AG04449 (cell line): ENCODE data around the gene STAB1.

ENCODE experiments used
- CTCF ChIA-PET: fragments of 350-600 bp; formaldehyde crosslinking; extraction: SDS; loops from one replicate; lab custom pipeline; 2021; ENCODE audit warnings: antibody characterized with exemption; lab: Yijun Ruan, JAX
- POLR2A ChIA-PET: fragments of 400-600, 350-600 bp; formaldehyde crosslinking; extraction: SDS; loops from one replicate; lab custom pipeline; 2020; ENCODE audit warnings: antibody characterized with exemption, inconsistent platforms; lab: Yijun Ruan, JAX
- DNase-seq: peaks from one replicate; pipeline ENCODE4 v3.0.0-alpha.2; 2010; ENCODE audit warnings: low read depth, low spot score
- H3K4me3 ChIP-seq: 2 replicates; pipeline ENCODE4 v1.5.1; 2011; ENCODE audit warnings: low read depth, mild to moderate bottlenecking, control low read depth, low read length
- CTCF ChIP-seq: IDR thresholded peaks from one replicate; pipeline ENCODE4 v1.5.1; 2011; ENCODE audit warnings: mild to moderate bottlenecking, moderate library complexity, low read length, control low read depth, inconsistent platforms; ENCODE audit not compliant: insufficient read depth; ENCODE audit errors: missing control alignments

The STAB1 gene

DNA sequence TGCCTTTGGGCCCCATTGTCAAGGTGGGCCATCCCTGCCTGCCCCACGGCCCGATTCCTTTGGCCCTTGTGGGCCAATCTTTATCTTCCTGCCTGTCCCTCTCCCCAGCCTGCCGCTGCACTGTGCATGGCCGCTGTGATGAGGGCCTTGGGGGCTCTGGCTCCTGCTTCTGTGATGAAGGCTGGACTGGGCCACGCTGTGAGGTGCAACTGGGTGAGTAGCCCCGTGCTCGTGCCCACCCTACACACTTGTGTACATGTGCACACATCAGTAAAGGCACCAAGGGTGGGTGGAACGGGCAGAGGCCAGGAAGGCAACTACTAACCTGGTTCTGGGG is 26.3 kb downstream of the STAB1 start:
- CTCF ChIA-PET = no interaction called here

GRCh38 chr3:52521881-52522650 is 26.9 kb downstream of the STAB1 start:
- H3K4me3 ChIP-seq = no peak overlapping the region
- no peak for DNase-seq
- no peak for TF ChIP-seq CTCF
- ChIA-PET CTCF (no interaction called here), POLR2A (no interaction called here)

More for the DNA sequence above, 26.3 kb downstream of the STAB1 start:
- POLR2A ChIA-PET = no interaction called here
- no peak overlapping the region for H3K4me3 ChIP-seq
- DNase-seq = no peak
- no peak for TF ChIP-seq CTCF

DNA sequence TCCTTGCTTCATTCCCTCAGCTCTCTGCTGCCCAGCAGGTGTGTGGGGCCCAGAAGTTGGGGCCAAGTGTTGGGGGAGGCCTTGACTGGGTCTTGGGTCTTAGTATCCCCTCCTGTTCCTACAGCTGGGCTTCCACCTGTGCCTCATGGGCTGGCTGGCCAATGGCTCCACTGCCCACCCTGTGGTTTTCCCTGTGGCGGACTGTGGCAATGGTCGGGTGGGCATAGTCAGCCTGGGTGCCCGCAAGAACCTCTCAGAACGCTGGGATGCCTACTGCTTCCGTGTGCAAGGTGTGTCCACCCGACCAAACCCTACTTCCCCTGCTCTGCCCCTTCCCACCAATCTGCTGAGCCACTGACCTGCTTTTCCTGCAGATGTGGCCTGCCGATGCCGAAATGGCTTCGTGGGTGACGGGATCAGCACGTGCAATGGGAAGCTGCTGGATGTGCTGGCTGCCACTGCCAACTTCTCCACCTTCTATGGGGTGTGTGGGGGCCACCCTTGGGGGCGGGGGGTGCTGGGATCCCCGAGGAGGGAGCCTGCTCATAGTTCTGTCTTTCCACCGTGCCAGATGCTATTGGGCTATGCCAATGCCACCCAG is 27.6 kb downstream of the STAB1 start:
- CTCF ChIA-PET = no interaction called here
- no peak for TF ChIP-seq CTCF
- POLR2A ChIA-PET = interaction anchor here (1.2 kb wide), 1 partner anchor 27 kb away, joined by 3 read pairs; no protein-coding TSS in a partner anchor
- no peak for DNase-seq
- H3K4me3 ChIP-seq = no peak overlapping the region

- DNase-seq = no peak
- TF ChIP-seq CTCF = no peak
- POLR2A ChIA-PET = interaction anchor here (1.2 kb wide), 1 partner anchor 28 kb away, joined by 3 read pairs; no protein-coding TSS in a partner anchor
- CTCF ChIA-PET = no interaction called here
- no peak overlapping the region for H3K4me3 ChIP-seq
These were observed 28.5 kb downstream of the STAB1 start for GRCh38 chr3:52523386-52524257.

DNA sequence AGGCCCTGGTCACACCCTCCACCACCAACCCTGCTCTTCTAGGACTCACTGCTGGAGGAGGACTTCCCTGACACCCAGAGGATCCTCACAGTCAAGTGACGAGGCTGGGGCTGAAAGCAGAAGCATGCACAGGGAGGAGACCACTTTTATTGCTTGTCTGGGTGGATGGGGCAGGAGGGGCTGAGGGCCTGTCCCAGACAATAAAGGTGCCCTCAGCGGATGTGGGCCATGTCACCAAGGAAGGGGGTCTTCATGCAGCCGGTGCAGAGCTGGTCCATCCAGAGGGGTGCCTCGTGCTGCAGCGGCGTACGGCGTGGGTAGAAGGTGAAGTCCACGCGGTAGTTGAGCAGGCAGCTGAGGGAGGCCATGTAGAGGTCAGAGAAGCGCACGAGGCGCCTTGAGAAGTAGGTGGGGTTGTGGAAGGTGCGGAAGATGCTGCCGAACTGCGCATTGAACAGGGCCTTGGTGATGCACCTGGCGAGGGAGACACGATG is 29.2 kb downstream of the STAB1 start:
- no peak overlapping the region for H3K4me3 ChIP-seq
- ChIA-PET CTCF (no interaction called here), POLR2A (no interaction called here)
- DNase-seq = no peak
- no peak for TF ChIP-seq CTCF
